MV-4-11 (cell line): Measurements from ENCODE around the gene PSAT1.
A peak's percentile ranks its signal among the peaks of the same experiment; 100 is the strongest.
"Not testable (repeated sequence)": the region's sequence is repeated elsewhere in the genome, so short reads cannot be mapped to it uniquely, and the experiment has no call there.

Experiments used
- DNase-seq: peaks from one replicate; lab custom pipeline; 2025; lab: John Stamatoyannopoulos, UW

PSAT1 gene

DNA sequence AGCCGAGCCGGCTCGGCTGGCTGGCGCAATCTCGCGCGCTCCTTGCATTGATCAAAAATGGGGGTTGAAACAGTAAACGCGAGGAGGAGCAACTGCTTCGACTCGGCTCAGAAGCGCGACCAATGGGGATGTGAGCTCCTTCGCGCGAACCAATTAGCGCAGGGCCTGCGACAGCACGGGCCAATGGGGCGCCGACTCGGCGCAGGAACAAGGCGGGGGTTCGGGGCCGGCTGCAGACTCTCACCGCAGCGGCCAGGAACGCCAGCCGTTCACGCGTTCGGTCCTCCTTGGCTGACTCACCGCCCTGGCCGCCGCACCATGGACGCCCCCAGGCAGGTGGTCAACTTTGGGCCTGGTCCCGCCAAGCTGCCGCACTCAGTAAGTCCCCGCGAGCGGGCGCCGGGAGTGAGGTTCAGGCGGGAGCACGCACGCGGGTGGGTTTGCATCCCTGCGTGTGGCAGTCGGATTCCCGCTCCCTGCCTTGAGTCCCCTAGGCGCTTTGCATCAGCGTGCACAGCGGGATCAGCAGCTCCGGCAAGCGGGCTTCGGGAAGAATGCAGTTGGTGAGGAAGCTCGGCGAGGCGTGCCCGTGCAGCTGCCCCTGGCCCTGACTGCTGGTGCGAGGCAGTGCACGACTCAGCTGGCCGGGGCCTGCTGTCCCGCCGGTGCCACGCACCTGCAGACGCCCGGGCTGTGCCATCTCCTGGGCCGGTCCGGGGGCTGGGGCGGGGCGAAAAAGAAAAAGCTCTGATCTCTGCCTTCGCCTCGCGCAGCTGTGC lies at the start of gene PSAT1:
TSS of gene PSAT1 (plus strand) at position 233 of the 779 bp plus-strand sequence. CDS start at position 319, 86 bp downstream.
- DNase-seq, result peak; percentile 97

DNA sequence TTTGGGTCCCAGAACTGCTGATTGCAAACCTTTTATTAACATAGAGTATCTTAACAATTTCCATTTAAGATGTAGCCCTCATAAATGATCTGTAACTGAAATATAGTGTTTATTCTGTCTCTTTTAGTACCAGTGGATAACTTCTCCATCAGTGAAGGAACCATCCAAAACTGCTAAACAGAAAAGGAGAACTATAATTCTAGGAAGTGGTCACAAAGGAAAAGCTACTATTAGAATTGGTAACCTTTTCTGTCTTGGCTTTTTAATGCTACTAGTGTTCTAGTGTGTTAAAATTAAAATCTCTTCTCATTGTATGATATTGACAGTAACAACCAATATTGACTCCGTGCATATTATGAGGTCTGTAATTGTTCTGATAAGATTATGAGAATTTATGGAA lies 48.3 kb upstream of the PSAT1 start:
- peak; percentile 49 for DNase-seq

DNA sequence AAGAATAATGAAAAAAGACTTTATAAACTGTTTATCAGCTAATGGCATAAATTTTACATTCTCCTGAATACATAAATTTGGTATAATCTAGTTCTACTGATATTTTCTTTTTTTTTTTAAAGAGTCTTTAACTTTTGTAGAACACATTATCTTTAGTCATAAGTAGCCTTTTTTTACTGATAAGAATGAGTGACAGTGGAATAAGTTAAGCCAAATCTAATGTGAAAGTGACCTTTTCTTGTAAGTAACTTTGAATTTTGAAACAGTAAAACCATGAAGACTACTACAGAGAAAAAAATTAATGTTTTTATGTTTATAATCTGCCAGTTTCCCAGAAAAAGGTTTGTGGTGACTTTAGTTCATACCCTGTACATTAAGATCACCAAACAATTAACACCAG lies 47.4 kb upstream of the PSAT1 start:
- no peak for DNase-seq

DNA sequence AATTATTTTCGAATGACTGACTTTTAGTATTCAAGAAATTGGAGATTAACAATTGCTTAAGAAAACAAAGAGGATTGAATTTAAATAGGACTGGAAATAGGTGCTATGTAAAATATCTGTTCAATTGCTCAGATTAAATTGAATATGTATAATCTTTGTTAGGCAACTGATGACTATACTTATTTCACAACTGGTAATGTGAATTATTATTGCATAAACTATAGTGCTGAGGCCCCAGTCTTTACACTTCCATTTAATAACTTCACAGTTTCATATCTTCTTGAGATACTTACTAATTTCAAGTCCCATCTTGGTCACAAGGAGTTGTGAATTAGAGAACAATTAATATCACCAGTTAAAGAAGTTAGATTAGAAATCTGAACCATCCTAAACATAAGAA lies 44.3 kb upstream of the PSAT1 start:
- no peak for DNase-seq

DNA sequence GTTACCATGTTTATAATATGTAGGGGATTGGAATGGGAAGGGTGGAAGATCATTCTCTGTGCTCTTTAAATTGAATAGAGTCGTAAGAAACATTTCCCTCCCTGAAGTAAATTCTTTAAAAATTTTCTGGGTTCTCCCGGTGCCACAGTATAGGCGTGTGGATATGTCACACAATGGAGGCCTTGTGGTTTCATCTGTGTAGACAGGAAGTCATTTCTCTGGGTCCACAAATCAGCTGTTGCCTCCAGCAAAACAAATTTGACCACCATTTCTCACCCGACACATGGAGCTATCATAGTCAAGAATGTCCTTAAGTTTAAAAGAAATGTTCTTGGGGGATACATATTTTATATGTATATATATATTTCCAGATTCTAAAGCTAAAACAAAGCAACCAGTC lies 43.6 kb upstream of the PSAT1 start:
- DNase-seq, result no peak

DNA sequence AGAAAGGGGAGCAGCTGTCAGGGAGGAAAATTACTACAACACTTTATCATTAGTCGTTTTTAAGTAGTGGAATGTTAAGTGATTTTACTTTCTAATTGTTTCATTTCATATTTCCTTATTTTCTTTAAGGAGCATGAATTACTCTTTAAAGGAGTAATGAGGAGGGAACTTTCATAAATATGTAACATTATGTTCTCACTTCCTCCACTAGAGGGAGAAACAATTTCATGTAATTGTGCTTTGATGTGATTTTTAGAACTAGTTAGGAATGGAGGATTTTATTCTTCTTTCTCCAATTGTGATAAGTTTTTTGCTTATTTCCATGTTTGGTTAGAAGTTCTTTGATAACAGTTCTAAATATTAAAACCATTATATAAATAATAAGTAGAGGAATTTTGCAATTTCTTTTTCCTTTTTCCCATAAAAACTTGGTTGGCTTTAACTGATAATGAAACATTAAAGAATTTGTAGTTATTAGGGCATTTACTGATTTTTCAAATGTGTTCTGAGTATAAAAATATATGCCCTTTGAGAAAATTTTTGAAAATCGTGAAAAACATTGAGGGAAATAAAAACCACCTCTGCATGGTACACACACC lies 35.4 kb upstream of the PSAT1 start:
- peak; percentile 27 for DNase-seq

DNA sequence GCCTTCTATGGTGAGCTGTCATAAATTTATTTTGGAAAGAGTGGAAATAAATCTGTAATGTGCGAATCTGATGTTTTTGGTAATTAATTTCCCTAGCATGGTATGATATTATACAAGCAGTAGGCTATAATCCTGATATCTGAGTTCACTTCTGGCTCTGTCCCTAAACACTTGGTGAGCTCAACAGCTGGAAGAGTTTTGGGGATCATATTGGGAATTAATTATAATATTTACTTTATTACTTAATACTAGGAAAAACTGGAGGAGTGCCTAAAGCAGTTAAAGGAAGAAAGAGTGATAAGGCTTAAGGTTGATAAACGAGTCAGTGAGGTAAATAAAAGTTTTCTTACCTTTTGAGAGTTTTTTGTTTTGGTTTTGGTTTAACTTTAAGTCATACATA lies 34.3 kb upstream of the PSAT1 start:
- no peak for DNase-seq

DNA sequence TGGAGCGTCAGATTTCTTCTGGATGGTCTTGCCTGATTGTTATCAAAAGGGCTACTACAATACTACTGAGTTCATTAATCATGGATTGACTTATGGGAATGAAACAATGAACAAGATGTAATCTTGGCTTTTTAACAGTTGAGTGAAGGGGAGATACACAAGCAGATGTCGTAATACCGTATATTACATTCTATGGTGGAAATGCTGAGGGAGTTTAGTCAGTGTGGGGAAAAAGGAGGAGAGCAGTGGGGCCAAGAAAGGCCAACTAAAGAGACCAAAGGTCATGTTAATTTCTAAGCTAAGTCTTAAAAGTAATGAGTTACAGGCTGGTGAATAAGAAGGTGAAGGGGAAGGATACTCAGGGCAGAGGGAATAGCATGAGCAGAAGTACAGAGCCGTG lies 29.0 kb upstream of the PSAT1 start:
- DNase-seq, result no peak

DNA sequence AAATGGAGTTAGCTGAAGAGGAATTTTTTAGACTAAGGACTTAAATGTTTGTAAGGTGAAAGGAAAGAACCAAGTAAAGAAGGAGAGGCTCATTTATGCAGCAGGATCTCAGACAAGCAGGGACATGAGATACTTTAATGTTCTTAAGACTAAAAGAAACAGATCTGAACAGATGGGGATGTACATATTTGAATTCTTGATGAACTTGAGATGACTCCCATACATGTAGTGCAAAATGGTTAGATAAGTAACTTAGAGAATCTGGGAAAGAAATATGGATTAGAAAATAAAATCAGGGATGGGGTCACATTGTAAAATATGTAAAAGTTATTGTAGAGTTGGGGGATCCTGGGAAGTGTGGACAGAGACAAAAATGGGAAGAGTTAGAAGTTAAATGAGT lies 27.1 kb upstream of the PSAT1 start:
- no peak for DNase-seq

DNA sequence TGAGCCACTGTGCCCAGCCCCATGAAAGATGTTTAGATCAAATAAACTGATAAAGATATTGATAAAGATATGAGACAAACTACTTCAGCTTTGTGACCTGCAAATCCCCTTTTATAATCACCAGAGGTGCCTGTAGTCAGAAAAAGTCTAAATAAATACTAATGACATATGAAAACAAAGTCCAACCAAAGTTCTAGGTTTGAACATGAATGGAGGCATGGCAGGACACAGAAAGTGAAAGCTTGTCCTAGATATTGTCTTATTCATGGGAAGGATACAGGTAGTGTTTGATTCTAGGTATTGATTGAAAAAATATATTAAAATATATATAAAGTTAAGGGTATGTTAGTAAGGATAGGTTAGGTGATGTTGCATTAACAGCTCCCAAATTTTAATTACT lies 24.6 kb upstream of the PSAT1 start:
- DNase-seq, result no peak

DNA sequence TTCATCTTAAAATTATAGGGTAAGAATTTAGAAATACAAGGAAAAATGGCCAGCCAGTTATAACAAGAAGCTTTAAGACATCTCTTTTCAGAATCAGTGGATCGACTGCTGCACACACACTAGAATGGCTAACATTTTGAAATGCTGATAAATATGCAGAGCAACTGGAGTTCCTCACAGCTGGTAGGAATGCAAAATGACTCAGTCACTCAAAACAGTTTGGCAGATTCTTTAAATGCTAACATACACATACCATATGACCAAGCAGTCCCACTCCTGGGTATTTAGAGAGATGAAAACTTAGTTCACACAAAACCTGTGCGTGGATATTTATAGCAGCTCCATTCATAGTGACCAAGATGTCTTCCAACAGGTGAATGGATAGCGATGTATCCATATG lies 23.2 kb upstream of the PSAT1 start:
- no peak for DNase-seq

DNA sequence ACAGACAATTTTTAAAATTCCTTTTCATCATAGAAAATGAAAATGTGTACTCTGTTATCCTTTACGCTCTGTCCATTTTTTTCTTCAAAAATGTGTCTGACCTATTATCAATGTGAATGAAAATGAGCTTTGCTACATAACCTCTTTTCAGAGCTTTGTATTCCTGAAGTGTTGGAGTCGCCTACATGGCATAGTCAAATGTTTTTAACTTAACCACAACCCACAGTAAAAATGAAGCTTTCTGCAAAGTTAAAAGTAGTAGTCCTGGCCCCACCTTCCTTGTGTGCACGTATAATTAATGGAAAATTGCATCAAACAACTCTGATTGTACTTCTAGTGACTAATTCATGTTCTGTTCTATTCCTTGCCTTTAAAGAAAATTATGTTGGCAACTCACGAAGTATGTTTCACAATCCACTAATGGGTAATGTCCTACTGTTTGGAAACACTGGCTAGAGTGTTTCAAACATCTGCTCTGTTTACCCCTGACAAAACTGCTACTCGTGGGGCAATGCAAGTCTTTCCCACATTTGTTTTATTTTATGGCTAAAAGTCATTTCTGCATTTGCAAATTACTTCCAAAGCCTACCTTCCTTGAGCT lies 18.6 kb upstream of the PSAT1 start:
- peak; percentile 71 for DNase-seq

DNA sequence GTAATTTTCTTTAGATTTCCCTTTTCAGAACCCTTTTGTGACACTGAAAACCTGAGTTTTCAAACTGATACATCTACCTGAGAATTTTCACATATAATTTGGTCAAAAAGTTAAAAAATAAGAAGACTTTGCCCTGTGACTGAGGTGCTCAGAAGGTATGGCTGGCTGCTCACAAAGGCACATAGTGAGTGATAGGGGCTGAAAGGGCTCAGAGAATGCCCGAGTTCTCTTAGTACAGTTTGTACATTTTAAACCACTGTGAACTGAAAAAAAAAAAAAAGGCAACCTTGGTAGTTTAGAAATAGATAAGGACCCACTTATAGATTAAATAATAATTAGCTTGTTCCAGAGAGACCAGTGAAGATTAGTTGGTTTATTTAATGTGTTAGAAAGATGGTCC lies 18.1 kb upstream of the PSAT1 start:
- DNase-seq, result no peak

DNA sequence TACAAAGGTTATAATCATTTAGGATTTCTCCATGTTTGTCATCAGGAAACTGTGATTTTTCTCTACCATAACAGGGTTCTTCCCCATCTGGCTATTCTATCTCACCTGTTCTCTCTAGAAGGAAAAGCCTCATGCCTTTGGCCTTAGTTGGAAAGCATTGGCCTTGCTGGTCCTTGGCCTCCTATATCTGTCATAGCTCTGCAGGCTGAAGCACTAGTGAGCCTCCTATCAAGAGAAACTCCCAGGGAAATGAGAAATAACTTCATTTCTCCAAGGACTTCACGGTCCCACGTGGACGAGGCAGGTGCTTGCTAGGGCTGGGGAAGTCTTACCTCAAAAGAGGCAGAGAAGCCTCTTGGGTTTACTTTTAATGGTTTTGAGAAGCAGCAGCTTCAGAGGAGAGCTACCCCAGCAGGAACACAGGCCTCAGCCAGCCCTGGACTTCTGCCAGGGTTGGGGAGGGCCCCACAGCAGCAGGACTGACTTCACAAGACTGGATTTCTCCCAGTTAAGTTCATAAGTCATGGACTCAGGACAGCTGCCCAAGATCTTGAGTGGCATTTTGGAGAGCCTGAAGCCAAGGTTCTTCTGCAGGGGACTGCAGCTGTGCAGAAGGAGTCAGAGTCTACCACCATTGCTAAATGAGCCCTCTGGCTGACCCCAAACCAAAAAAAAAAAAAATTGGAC lies 15.8 kb upstream of the PSAT1 start:
- no peak for DNase-seq

DNA sequence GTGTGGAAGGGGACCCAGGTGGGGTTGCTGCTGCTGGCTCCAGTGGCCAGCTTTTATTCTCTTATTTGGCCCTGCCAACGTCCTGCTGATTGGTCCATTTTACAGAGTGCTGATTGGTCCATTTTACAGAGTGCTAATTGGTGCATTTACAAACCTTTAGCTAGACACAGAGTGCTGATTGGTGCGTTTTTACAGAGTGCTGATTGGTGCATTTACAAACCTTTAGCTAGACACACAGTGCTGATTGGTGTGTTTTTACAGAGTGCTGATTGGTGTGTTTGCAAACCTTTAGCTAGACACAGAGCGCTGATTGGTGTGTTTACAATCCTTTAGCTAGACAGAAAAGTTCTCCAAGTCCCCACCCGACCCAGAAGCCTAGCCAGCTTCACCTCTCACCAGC lies 12.7 kb upstream of the PSAT1 start:
- not testable (repeated sequence) for DNase-seq

DNA sequence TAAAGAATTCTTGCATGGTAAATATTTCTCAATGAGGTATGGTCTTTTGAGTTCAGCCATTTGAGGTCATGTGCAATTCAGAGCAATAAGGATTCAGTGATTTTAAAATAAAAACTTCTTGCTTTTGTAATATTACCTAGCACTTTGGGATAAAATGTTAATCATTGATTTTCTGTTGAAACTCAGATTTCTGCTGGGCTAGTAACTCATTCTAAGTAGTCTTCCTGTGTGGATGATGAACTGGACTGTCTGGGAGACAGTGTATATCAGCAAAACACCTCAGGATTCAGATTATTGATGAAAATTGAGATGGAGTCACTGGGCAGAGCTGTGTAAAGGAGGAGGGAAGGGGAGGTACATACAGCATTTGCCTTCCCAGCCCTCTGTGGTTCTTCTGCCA lies 10.8 kb upstream of the PSAT1 start:
- DNase-seq, result no peak

DNA sequence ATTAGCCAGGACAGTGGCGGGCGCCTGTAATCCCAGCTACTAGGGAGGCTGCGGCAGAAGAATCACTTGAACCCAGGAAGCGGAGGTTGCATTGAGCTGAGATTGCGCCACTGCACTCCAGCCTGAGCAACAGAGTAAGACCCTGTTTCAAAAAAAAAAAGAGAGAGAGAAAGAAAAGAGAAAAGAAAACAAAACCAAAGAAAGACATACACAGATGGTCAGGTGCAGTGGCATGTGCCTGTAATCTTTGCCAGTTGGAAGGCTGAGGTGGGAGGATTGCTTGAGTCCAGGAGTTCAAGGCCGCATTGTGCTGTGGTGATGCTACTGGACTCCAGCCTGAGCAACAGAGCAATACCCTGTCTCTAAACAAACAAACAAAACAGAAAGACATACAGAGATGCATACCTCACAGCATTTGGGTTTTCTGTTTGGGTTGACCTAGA lies 10.0 kb upstream of the PSAT1 start:
- no peak for DNase-seq

DNA sequence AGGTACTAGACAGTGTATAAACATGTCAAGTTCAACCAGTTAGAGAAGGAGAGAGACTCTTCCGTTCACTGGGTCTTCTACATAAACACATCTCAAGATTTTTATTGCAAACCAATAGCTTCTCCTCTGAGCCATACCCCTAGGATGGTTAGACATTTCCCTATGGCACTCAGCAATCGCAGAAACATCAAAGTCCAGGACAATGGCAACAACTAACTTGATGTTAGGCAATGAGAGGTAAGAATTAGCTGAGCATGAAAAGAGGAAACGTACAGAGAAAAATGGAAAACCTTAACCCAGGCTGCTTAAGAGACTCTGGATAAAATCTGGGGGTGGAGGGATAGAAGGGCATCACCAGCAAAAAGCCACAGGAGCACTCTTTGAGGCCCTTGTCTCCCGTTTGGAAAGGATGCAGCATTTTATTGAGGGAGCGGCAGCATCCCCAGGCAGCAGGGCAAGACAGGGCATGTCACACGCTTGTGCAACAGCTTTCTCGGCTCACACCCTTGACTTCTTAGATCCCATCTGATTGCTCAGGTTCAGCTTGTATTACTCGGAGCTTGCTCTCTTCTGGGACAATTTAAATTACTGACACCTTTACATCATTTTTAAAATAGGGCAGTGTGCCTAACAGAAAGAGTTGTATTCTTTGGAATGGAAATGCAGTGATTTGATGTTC lies 8.6 kb upstream of the PSAT1 start:
- DNase-seq, result peak; percentile 11

DNA sequence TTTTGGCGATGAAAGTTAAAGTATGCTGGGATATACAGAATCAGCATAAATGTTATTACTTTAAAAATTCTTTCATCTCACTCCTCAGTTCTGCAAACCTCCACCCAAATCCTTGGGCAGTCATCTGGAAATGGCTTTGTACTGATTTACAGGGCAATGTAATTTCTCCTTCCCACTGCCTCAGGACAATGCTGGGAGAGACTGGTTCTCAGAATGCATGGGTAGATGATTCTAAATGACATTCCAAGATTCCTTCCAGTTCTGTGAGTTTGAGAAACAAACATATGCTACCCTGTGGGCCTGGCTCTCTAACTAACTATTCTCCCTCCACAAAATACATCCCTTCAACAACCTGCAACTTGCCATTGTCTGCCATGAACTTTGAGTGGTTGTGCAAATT lies 7.5 kb upstream of the PSAT1 start:
- DNase-seq, result no peak

DNA sequence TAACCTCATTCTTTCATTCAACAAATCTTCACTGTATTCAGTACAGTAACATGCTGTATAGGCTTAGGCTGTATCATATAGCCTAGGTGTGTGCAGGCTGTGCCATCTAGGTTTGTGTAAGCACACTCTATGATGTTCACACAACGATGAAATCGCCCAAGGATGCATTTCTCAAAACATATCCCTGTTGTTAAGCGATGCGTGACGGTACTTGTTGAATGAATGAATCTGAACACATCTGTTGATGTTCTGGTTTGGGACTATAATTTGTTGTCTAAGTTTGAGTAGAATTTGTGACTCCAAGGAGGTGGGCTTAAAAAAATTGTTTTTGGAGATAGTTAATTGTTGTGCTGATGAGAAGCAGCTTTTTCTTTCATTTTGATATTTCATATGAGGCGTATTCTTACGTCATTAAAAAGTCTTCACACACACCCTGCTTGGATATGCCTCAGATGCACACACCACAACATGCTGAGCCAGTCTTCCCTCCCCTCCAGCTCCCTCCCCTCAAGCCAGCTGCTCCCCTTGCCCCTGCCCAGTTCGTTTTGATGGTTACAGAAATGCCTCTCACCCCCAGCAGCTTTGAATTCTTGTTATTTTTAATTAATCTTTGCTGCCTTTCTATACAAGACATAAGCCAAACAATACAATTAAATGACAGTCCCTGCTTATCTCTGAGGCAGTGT lies 5.5 kb upstream of the PSAT1 start:
- no peak for DNase-seq

DNA sequence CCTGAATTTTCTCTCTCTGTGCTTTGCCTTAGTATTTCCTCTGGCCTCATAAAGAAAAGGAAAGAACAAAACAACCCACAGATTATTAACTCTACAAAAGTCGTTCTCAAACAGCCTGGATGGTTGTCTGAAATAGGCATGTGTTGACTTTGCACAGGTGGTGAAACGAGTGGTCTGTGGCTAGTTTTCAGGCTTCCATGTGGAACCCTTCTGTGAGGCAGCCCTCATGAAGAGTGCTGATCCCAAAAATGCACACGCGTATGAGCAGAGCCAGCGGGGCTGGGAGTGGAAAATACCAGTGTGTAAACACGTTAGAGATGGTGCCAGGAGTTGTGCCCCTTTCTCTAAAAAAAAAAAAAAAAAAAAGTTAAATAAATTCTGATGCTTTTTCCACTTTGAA lies 4.9 kb upstream of the PSAT1 start:
- DNase-seq, result no peak
